Urinary bladder (tissue), 4 donors: ENCODE results near the gene AFF3. TPM values are rescaled to one million over a fixed set of nuclear protein-coding genes. Genes with fewer than 3 reads are reported as not detected.
"Not testable (repeated sequence)": the region's sequence is repeated elsewhere in the genome, so short reads cannot be mapped to it uniquely, and the experiment has no call there.

ENCODE experiments used
- DNase-seq: peaks from one replicate; pipeline ENCODE4 v3.0.0-alpha.2; 2015; ENCODE audit errors: extremely low spot score
- H3K27ac ChIP-seq: one replicate; pipeline ENCODE4 v1.5.1; 2013; ENCODE audit warnings: low read depth, mild to moderate bottlenecking, moderate library complexity
- H3K36me3 ChIP-seq: one replicate; pipeline ENCODE4 v1.6.1; 2013; ENCODE audit warnings: mild to moderate bottlenecking, moderate library complexity; ENCODE audit not compliant: insufficient read depth
- H3K4me1 ChIP-seq: one replicate; pipeline ENCODE4 v1.6.1; 2013; ENCODE audit warnings: mild to moderate bottlenecking, moderate library complexity; ENCODE audit not compliant: insufficient read depth
- H3K4me3 ChIP-seq: one replicate; pipeline ENCODE4 v1.5.1; 2013; ENCODE audit warnings: low read depth, low read length
- WGBS: extraction: QIAGEN DNeasy Blood & Tissue Kit; methylation state at CpG from one replicate; pipeline ENCODE4 v1.1.7; 2013; 5-methylcytosine and 5-hydroxymethylcytosine counted together
- polyA plus RNA-seq: library from polyadenylated mRNA; stranded (reverse); fragments of 200-250 nt; gene quantifications from one replicate; pipeline ENCODE4 v1.2.3, GENCODE V29; 2013
- total RNA-seq: library from RNA; depleted of rRNA; stranded (reverse); fragments of >200 nt; gene quantifications from one replicate; pipeline ENCODE4 v1.2.3, GENCODE V29; 2014
- donor health status: healthy with polysubstance abuse.
- donor health status: healthy.

Gene AFF3
- total and polyA plus RNA-seq, 2 donors = 15.1 to 43.5 TPM

GRCh38 chr2:100085744-100086143, 56.6 kb downstream of the AFF3 start:
- H3K27ac ChIP-seq, H3K4me1 ChIP-seq, H3K36me3 ChIP-seq, DNase-seq, H3K4me3 ChIP-seq: not testable (repeated sequence)
- WGBS = 61% methylated on average over 2 of the region's 2 CpGs

- not testable (repeated sequence) for H3K4me3 ChIP-seq, H3K36me3 ChIP-seq, H3K27ac ChIP-seq, H3K4me1 ChIP-seq, DNase-seq
- WGBS = 75% methylated on average over 16 of the region's 17 CpGs
Observed at GRCh38 chr2:100083421-100084216, 58.8 kb downstream of the AFF3 start.

- WGBS = 42% methylated on average over 1 of the region's 1 CpG
- not testable (repeated sequence) for H3K36me3 ChIP-seq, DNase-seq, H3K4me3 ChIP-seq, H3K4me1 ChIP-seq, H3K27ac ChIP-seq
Observed at GRCh38 chr2:100082302-100082978, 60.0 kb downstream of the AFF3 start.

GRCh38 chr2:100077935-100078334, 64.5 kb downstream of the AFF3 start:
- Histone ChIP-seq H3K4me1 (no peaks in the 10 kb centered on the region), H3K4me3 (no peak overlapping the region), H3K27ac (no peak overlapping the region), H3K36me3 (no peaks in the 10 kb centered on the region)
- no peak for DNase-seq
- WGBS = 88% methylated on average over 3 of the region's 3 CpGs

- no peaks in the 10 kb centered on the region for H3K4me1 ChIP-seq
Observed at GRCh38 chr2:100077456-100077855, 64.9 kb downstream of the AFF3 start.

DNA sequence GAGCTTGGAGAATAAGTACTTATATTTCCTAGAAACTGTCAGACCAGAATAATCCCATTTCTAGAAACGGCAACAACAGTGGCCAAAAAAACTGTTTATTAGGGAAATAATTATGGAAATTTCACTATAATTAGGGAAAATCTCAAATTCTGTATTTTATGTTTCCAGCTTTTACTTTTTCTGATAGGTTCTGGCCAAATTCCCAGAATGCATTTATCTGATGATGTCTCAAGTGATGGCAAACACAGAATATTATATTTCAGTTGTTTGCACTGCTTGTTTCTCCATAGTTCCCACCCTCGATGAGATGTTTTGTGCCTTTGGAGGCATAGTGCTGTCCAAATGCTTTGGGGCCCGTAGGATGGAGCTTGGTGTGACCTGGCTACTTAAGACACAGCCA, 66.9 kb downstream of the AFF3 start:
- no peak overlapping the region for H3K27ac ChIP-seq

More at GRCh38 chr2:100077456-100077855, 64.9 kb downstream of the AFF3 start:
- no peak for DNase-seq
- no peak overlapping the region for H3K4me3 ChIP-seq
- H3K36me3 ChIP-seq = no peaks in the 10 kb centered on the region
- no peak overlapping the region for H3K27ac ChIP-seq

GRCh38 chr2:100073110-100073509, 69.3 kb downstream of the AFF3 start:
- no peaks in the 10 kb centered on the region for H3K4me1 ChIP-seq
- no peak overlapping the region for H3K27ac ChIP-seq
- H3K36me3 ChIP-seq = no peaks in the 10 kb centered on the region
- WGBS = 71% methylated on average over 3 of the region's 3 CpGs
- H3K4me3 ChIP-seq = no peak overlapping the region
- no peak for DNase-seq

More for the DNA sequence above, 66.9 kb downstream of the AFF3 start:
- no peak for DNase-seq
- 64% methylated on average over 3 of the region's 3 CpGs for WGBS
- Histone ChIP-seq H3K4me1 (no peaks in the 10 kb centered on the region), H3K4me3 (no peak overlapping the region), H3K36me3 (no peaks in the 10 kb centered on the region)

DNA sequence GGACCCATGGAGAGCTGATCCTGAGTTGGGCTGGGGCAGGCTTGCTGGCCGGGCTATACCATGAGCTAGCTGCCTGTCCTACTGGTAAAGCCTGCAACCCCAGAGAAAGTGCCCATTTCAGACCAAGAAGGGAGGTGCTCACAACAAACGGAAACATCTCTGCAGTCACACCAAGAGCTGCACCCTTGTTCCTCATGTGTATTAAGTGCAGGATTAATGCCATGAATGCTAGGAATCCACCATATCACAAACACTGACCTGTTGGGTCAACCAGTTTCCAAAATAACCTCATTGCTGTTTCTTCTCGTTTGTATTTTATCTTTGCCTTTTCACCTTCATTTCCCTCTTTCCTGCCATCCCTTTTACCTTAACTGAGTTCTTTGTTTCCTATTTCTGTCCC, 69.9 kb downstream of the AFF3 start:
- H3K4me1 ChIP-seq = no peaks in the 10 kb centered on the region
- no peak overlapping the region for H3K4me3 ChIP-seq
- 69% methylated on average over 3 of the region's 3 CpGs for WGBS
- no peaks in the 10 kb centered on the region for H3K36me3 ChIP-seq
- no peak for DNase-seq
- no peak overlapping the region for H3K27ac ChIP-seq

DNA sequence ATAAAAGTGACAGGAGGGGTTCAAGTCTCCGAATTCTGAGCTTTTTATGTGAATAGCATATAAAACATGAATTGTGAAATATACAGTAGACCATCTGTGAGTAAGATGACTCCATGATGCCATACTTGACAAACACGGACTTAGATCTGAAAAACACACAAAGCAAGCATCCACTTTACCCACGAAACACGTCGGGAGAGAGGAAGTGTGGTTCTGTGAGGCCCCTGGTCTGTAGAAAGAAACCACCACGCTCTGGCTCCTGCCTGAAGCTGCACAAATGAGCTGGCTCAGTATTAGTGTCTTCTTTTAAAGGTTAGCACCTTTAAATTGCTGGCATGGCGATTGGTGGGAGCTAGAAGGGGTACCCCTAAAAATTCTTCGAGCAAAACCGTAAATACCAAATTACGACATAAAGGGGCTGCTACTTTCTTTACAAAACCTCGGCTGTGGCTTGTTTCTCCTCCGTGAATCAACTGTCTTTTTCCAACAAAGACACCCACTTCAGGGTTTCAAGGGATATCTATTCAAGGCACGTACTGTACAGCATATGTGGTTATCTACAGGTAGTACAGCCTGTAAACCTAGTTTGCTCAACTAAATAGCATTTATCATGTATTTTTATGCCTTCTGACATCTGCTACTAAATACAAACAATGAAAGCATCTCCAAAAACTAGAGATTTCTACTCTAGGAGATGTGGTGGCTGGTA, 70.9 kb downstream of the AFF3 start:
- no peak overlapping the region for H3K4me3 ChIP-seq
- H3K27ac ChIP-seq = no peak overlapping the region
- no peaks in the 10 kb centered on the region for H3K36me3 ChIP-seq
- DNase-seq = no peak
- WGBS = 79% methylated on average over 13 of the region's 13 CpGs
- H3K4me1 ChIP-seq = no peaks in the 10 kb centered on the region

DNA sequence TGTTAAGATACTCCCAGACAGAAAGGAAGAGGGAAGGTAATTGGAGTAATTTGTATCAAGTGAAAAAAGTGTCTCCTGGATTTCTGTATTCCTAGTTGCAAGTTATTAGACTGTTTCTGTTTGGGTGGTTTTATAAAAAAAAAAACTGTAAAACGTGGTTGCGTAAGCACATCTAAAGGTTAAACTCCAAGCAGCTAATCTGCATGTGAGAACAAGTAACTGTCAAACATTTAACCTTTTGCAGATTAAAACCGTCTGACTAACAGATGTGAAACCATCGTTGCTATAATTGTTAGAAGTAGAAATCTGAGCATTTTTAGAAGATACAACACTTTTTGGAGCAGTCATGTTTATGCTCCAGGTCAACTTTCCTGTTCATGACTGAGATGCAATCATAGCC, 72.3 kb downstream of the AFF3 start:
- no peak for DNase-seq
- Histone ChIP-seq H3K36me3 (no peaks in the 10 kb centered on the region), H3K4me1 (no peaks in the 10 kb centered on the region), H3K27ac (no peak overlapping the region), H3K4me3 (no peak overlapping the region)
- WGBS = 25% methylated on average over 4 of the region's 4 CpGs

- no peaks in the 10 kb centered on the region for H3K36me3 ChIP-seq
- WGBS = 73% methylated on average over 4 of the region's 4 CpGs
Observed at GRCh38 chr2:100068395-100068794, 74.0 kb downstream of the AFF3 start.

DNA sequence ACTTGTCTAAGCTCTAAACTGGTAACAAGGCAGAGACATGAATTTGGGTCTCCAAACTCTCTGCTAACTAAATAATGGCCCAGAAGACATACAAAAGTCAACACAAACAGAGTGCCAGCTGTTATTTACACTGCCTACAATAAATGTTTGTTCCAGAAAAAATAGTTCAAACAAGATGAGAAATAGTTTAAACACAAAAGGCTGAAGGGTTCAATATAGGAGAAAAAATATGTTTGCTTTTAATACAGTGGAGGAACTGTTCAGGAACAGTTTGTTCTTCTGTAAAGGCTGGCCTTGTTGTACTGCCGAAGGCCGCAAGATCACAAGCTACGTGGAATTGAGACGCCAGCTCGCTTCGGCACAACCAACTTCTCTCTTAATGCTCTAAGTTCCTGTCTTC, 74.6 kb downstream of the AFF3 start:
- Histone ChIP-seq H3K4me3 (no peak overlapping the region), H3K36me3 (no peaks in the 10 kb centered on the region), H3K27ac (no peak overlapping the region), H3K4me1 (no peaks in the 10 kb centered on the region)
- no peak for DNase-seq
- 91% methylated on average over 6 of the region's 6 CpGs for WGBS

More at GRCh38 chr2:100068395-100068794, 74.0 kb downstream of the AFF3 start:
- Histone ChIP-seq H3K4me3 (no peak overlapping the region), H3K27ac (no peak overlapping the region), H3K4me1 (no peaks in the 10 kb centered on the region)
- no peak for DNase-seq

GRCh38 chr2:100066856-100067255, 75.5 kb downstream of the AFF3 start:
- Histone ChIP-seq H3K4me1 (no peaks in the 10 kb centered on the region), H3K4me3 (no peak overlapping the region), H3K27ac (no peak overlapping the region), H3K36me3 (no peaks in the 10 kb centered on the region)
- WGBS = 79% methylated on average over 5 of the region's 5 CpGs
- no peak for DNase-seq

DNA sequence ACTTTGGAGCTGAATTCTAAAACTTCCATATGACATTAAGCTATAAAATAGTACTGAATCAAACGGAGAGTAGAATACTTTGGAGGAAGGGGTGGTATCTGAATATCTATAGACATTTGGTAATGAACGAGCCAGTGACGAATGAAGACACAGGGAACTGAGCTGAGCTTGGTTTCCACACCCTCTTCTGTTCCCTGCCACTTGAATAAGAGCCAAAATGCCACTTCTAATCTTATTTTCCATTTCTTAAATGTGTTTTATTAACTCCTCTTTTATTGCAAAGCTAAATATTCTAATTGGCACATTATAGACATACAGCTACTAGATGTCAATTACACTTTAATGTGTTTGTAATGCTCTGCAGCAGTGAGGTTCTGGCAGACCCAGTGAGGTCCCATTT, 76.1 kb downstream of the AFF3 start:
- 53% methylated on average over 3 of the region's 3 CpGs for WGBS
- H3K27ac ChIP-seq = no peak overlapping the region

More for the DNA sequence above, 76.1 kb downstream of the AFF3 start:
- H3K36me3 ChIP-seq = no peaks in the 10 kb centered on the region
- DNase-seq = no peak
- peaks cover under 1% of the 10 kb centered on the region for H3K4me1 ChIP-seq
- H3K4me3 ChIP-seq = no peak overlapping the region
